ENCODE data around the gene RSPH6A.

Gene RSPH6A

DNA sequence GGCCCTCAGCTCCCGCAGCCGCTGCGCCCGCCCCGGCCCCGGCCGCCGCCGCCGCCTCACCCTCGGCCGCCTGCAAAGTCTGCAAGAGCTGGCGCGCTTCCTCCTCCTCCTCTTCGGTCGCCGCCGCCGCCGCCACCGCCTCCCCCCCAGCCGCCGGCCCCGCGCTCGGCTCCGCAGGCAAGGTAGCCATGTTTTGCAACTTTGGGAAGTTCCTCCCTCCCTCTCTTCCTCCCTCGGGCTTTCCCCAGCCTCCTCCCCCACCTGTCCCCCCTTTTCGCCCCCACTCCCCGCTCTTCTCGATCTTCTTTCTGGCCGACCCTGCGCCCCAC is 46.5 kb downstream of the RSPH6A start:
- H3K14ac ChIP-seq (ENCODE audit: low read length in 2 of 2) = peak overlapping the region in 1 of 2 experiments; percentile 75
- peak overlapping the region; percentile 73 for H2BK15ac ChIP-seq (ENCODE audit: low read depth, poor library complexity, severe bottlenecking)
- H3K27me3 ChIP-seq (ENCODE audit: control insufficient read depth in 1 of 2, insufficient read depth in 1 of 2, low read length in 2 of 2) = peaks cover 0 to 4% of the 10 kb centered on the region in 2 experiments
- peak overlapping the region; percentile 98 to 99 for H3K18ac ChIP-seq (ENCODE audit: low read depth in 1 of 2, low read length in 2 of 2)
- peaks cover 30 to 42% of the 10 kb centered on the region in 2 experiments for H3K36me3 ChIP-seq (ENCODE audit: control insufficient read depth in 1 of 2, insufficient read depth in 2 of 2, low read depth in 1 of 2, low read length in 2 of 2)
- peak overlapping the region; percentile 81 for H4K91ac ChIP-seq (ENCODE audit: low read length)
- peak overlapping the region; percentile 84 for H2BK5ac ChIP-seq (ENCODE audit: low read depth, low read length, poor library complexity, severe bottlenecking)
- peaks cover 52% of the 10 kb centered on the region for H3K4me1 ChIP-seq (ENCODE audit: control insufficient read depth, insufficient read depth, low read depth, low read length)
- H2AK5ac ChIP-seq (ENCODE audit: low read length, severe bottlenecking) = peak overlapping the region; percentile 15
- H3K4me3 ChIP-seq (ENCODE audit: insufficient read depth in 1 of 2, low read depth in 1 of 2, low read length in 2 of 2) = peak overlapping the region; percentile 82 to 89
- peak overlapping the region in 1 of 2 experiments; percentile 5 for H3K23ac ChIP-seq (ENCODE audit: low read length in 2 of 2)
- H2BK120ac ChIP-seq (ENCODE audit: low read depth, low read length) = peak overlapping the region; percentile 97
- no peak overlapping the region for H2BK12ac ChIP-seq (ENCODE audit: low read length in 2 of 2)
- H3K27ac ChIP-seq (ENCODE audit: low read length, poor library complexity, severe bottlenecking) = peak overlapping the region; percentile 94
- H3K4ac ChIP-seq (ENCODE audit: low read depth in 1 of 2, low read length in 2 of 2) = peak overlapping the region; percentile 64 to 79
- peak; percentile 81 for DNase-seq
- H3K9ac ChIP-seq (ENCODE audit: low read length) = peak overlapping the region; percentile 95
- no peaks in the 10 kb centered on the region for H3K9me3 ChIP-seq (ENCODE audit: control insufficient read depth, low read length)
- H2AFZ ChIP-seq (ENCODE audit: low read depth, low read length) = no peak overlapping the region
- peaks cover 14% of the 10 kb centered on the region for H3K79me1 ChIP-seq (replicated peaks; ENCODE audit: low read length, poor library complexity, severe bottlenecking)
- under 1% methylated on average over 32 of the region's 33 CpGs for WGBS
- H3K4me2 ChIP-seq (ENCODE audit: low read length, poor library complexity, severe bottlenecking) = peak overlapping the region; percentile 79
- peak overlapping the region; percentile 83 for H4K8ac ChIP-seq (ENCODE audit: low read length)

DNA sequence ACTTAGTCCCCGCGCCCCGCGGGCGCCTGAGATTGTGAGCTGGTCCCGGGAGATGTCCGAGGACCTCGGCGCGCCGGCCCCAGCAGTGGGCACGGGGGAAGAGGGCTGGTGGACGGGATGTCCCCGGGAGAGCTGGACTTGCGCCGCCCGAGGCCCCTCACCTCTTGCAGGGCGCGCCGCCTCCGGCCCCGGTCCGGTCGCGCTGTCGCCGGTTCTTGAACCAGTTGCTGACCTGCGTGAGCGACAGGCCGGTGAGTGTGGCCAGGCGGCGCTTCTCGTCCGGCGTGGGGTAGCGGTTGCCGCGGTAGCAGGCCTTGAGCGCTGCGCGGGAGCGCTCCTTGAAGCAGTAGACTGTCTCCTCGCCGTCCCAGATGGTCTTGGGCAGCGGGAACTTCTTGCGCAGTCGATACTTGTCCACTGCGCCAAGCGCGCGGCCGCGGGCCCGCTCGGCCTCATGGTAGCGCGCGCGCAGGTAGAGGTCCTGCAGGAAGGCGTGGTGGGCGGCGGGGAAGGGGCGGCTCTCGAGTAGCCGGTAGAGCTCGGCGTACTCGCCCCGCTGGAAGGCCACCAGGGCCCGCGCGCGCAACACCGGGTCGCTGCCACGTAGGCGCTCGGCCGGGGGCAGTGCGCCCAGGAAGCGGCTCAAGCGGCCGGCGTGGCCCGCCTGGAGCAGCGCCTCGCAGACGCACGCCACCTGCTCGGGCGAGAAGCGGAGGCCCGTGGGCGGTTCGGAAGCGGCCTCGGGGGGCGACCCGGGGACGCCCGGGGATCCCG is 47.0 kb downstream of the RSPH6A start:
- Histone ChIP-seq H3K79me1 (replicated peaks; ENCODE audit: low read length, poor library complexity, severe bottlenecking) (peaks cover 14% of the 10 kb centered on the region), H3K14ac (ENCODE audit: low read length in 2 of 2) (peak overlapping the region in 1 of 2 experiments; percentile 80), H3K4me3 (ENCODE audit: insufficient read depth in 1 of 2, low read depth in 1 of 2, low read length in 2 of 2) (peak overlapping the region; percentile 82 to 89), H2BK120ac (ENCODE audit: low read depth, low read length) (peak overlapping the region; percentile 97), H4K91ac (ENCODE audit: low read length) (peak overlapping the region; percentile 75), H4K8ac (ENCODE audit: low read length) (peak overlapping the region; percentile 62), H3K36me3 (ENCODE audit: control insufficient read depth in 1 of 2, insufficient read depth in 2 of 2, low read depth in 1 of 2, low read length in 2 of 2) (peaks cover 24 to 40% of the 10 kb centered on the region in 2 experiments), H3K18ac (ENCODE audit: low read depth in 1 of 2, low read length in 2 of 2) (peak overlapping the region; percentile 14 to 98), H2BK5ac (ENCODE audit: low read depth, low read length, poor library complexity, severe bottlenecking) (peak overlapping the region; percentile 89), H3K27me3 (ENCODE audit: control insufficient read depth in 1 of 2, insufficient read depth in 1 of 2, low read length in 2 of 2) (peaks cover 0 to 8% of the 10 kb centered on the region in 2 experiments), H2BK15ac (ENCODE audit: low read depth, poor library complexity, severe bottlenecking) (peak overlapping the region; percentile 75), H2BK12ac (ENCODE audit: low read length in 2 of 2) (peak overlapping the region in 1 of 2 experiments; percentile 29), H3K23ac (ENCODE audit: low read length in 2 of 2) (peak overlapping the region in 1 of 2 experiments; percentile 85), H3K4me1 (ENCODE audit: control insufficient read depth, insufficient read depth, low read depth, low read length) (peaks cover 52% of the 10 kb centered on the region), H3K9me3 (ENCODE audit: control insufficient read depth, low read length) (no peaks in the 10 kb centered on the region), H3K9ac (ENCODE audit: low read length) (peak overlapping the region; percentile 95), H3K4ac (ENCODE audit: low read depth in 1 of 2, low read length in 2 of 2) (peak overlapping the region; percentile 64 to 79), H2AK5ac (ENCODE audit: low read length, severe bottlenecking) (no peak overlapping the region), H3K4me2 (ENCODE audit: low read length, poor library complexity, severe bottlenecking) (peak overlapping the region; percentile 79), H3K27ac (ENCODE audit: low read length, poor library complexity, severe bottlenecking) (peak overlapping the region; percentile 91), H2AFZ (ENCODE audit: low read depth, low read length) (peak overlapping the region; percentile 29)
- DNase-seq = peak; percentile 78
- under 1% methylated on average over 65 of the region's 102 CpGs for WGBS

- Histone ChIP-seq H3K18ac (ENCODE audit: low read depth in 1 of 2, low read length in 2 of 2) (peak overlapping the region; percentile 88 to 98), H3K27ac (ENCODE audit: low read length, poor library complexity, severe bottlenecking) (peak overlapping the region; percentile 91), H2BK5ac (ENCODE audit: low read depth, low read length, poor library complexity, severe bottlenecking) (peak overlapping the region; percentile 14), H3K4me2 (ENCODE audit: low read length, poor library complexity, severe bottlenecking) (peak overlapping the region; percentile 79), H3K14ac (ENCODE audit: low read length in 2 of 2) (no peak overlapping the region), H2BK15ac (ENCODE audit: low read depth, poor library complexity, severe bottlenecking) (peak overlapping the region; percentile 75), H4K91ac (ENCODE audit: low read length) (peak overlapping the region; percentile 89), H3K79me1 (replicated peaks; ENCODE audit: low read length, poor library complexity, severe bottlenecking) (peaks cover 14% of the 10 kb centered on the region), H2AK5ac (ENCODE audit: low read length, severe bottlenecking) (no peak overlapping the region), H3K27me3 (ENCODE audit: control insufficient read depth in 1 of 2, insufficient read depth in 1 of 2, low read length in 2 of 2) (peaks cover 0 to 13% of the 10 kb centered on the region in 2 experiments), H2BK12ac (ENCODE audit: low read length in 2 of 2) (peak overlapping the region in 1 of 2 experiments; percentile 47), H3K36me3 (ENCODE audit: control insufficient read depth in 1 of 2, insufficient read depth in 2 of 2, low read depth in 1 of 2, low read length in 2 of 2) (peaks cover 18 to 34% of the 10 kb centered on the region in 2 experiments), H2AFZ (ENCODE audit: low read depth, low read length) (no peak overlapping the region), H3K9me3 (ENCODE audit: control insufficient read depth, low read length) (no peaks in the 10 kb centered on the region), H3K4ac (ENCODE audit: low read depth in 1 of 2, low read length in 2 of 2) (peak overlapping the region; percentile 92 to 96), H3K4me1 (ENCODE audit: control insufficient read depth, insufficient read depth, low read depth, low read length) (peaks cover 52% of the 10 kb centered on the region), H3K23ac (ENCODE audit: low read length in 2 of 2) (no peak overlapping the region), H2BK120ac (ENCODE audit: low read depth, low read length) (no peak overlapping the region), H3K9ac (ENCODE audit: low read length) (peak overlapping the region; percentile 95), H3K4me3 (ENCODE audit: insufficient read depth in 1 of 2, low read depth in 1 of 2, low read length in 2 of 2) (peak overlapping the region; percentile 82 to 89), H4K8ac (ENCODE audit: low read length) (peak overlapping the region; percentile 95)
- peak; percentile 92 for DNase-seq
- WGBS = 2% methylated on average over 20 of the region's 31 CpGs
These were observed 47.7 kb downstream of the RSPH6A start for GRCh38 chr19:45767410-45767880.

- Histone ChIP-seq H3K14ac (ENCODE audit: low read length in 2 of 2) (peak overlapping the region; percentile 49 to 86), H2AFZ (ENCODE audit: low read depth, low read length) (no peak overlapping the region), H3K18ac (ENCODE audit: low read depth in 1 of 2, low read length in 2 of 2) (peak overlapping the region; percentile 85 to 88), H2BK5ac (ENCODE audit: low read depth, low read length, poor library complexity, severe bottlenecking) (peak overlapping the region; percentile 37), H2BK12ac (ENCODE audit: low read length in 2 of 2) (peak overlapping the region; percentile 11 to 86), H3K9me3 (ENCODE audit: control insufficient read depth, low read length) (no peaks in the 10 kb centered on the region), H3K27ac (ENCODE audit: low read length, poor library complexity, severe bottlenecking) (peak overlapping the region; percentile 91), H4K91ac (ENCODE audit: low read length) (peak overlapping the region; percentile 89), H2AK5ac (ENCODE audit: low read length, severe bottlenecking) (peak overlapping the region; percentile 61), H3K36me3 (ENCODE audit: control insufficient read depth in 1 of 2, insufficient read depth in 2 of 2, low read depth in 1 of 2, low read length in 2 of 2) (peaks cover 12 to 29% of the 10 kb centered on the region in 2 experiments), H3K9ac (ENCODE audit: low read length) (peak overlapping the region; percentile 95), H3K79me1 (replicated peaks; ENCODE audit: low read length, poor library complexity, severe bottlenecking) (peaks cover 14% of the 10 kb centered on the region), H3K4me3 (ENCODE audit: insufficient read depth in 1 of 2, low read depth in 1 of 2, low read length in 2 of 2) (peak overlapping the region; percentile 82 to 89), H3K4me1 (ENCODE audit: control insufficient read depth, insufficient read depth, low read depth, low read length) (peaks cover 52% of the 10 kb centered on the region), H3K27me3 (ENCODE audit: control insufficient read depth in 1 of 2, insufficient read depth in 1 of 2, low read length in 2 of 2) (peaks cover under 1 to 13% of the 10 kb centered on the region in 2 experiments), H3K23ac (ENCODE audit: low read length in 2 of 2) (peak overlapping the region in 1 of 2 experiments; percentile 61), H2BK120ac (ENCODE audit: low read depth, low read length) (peak overlapping the region; percentile 90), H4K8ac (ENCODE audit: low read length) (peak overlapping the region; percentile 95), H3K4ac (ENCODE audit: low read depth in 1 of 2, low read length in 2 of 2) (peak overlapping the region; percentile 92 to 96), H3K4me2 (ENCODE audit: low read length, poor library complexity, severe bottlenecking) (peak overlapping the region; percentile 79), H2BK15ac (ENCODE audit: low read depth, poor library complexity, severe bottlenecking) (peak overlapping the region; percentile 89)
- DNase-seq = no peak
- WGBS = 31% methylated on average over 24 of the region's 24 CpGs
These were observed 48.2 kb downstream of the RSPH6A start for GRCh38 chr19:45766869-45767346.

All from mesenchymal stem cell (in vitro differentiated cells and primary cell).